ENCODE data around the gene INPP4A. TPM values are rescaled to one million over a fixed set of nuclear protein-coding genes. Genes with fewer than 3 reads are reported as not detected.

INPP4A gene
- total RNA-seq, 1 experiment from 2014 or later, result 23.4 TPM

GRCh38 chr2:98465456-98466226, 21.0 kb downstream of the INPP4A start:
- no peaks in the 10 kb centered on the region for H4K20me1 ChIP-seq (ENCODE audit: low read length)
- H3K79me2 ChIP-seq (ENCODE audit: low read length), result peaks cover 72% of the 10 kb centered on the region
- BruUV-seq (replicated peaks), result no TSS peak
- POLR2A ChIA-PET (ENCODE audit: unreplicated experiment), result no interaction called here
- no peak overlapping the region for H3K9ac ChIP-seq (ENCODE audit: low read length)
- H3F3A ChIP-seq (ENCODE audit: low read length, unreplicated experiment), result no peaks in the 10 kb centered on the region
- no peak overlapping the region for H3K27ac ChIP-seq (ENCODE audit: low read length)
- intact Hi-C loops (cut with micrococcal nuclease), result no loop called here
- peaks cover 13% of the 10 kb centered on the region; the same call in 1 of the 2 replicates for H3K4me1 ChIP-seq (ENCODE audit: insufficient read depth, low read length)
- H3K4me3 ChIP-seq (ENCODE audit: low read length), result no peak overlapping the region
- CTCF ChIA-PET, result no interaction called here
- DNase-seq (peak; percentile 39), ATAC-seq (peak; percentile 35; the same call in 1 of the 2 replicates)
- no peaks in the 10 kb centered on the region for H3K9me2 ChIP-seq (replicated peaks; ENCODE audit: low read length)
- H3K36me3 ChIP-seq (ENCODE audit: low read depth, low read length), result no peaks in the 10 kb centered on the region
- H2AFZ ChIP-seq (ENCODE audit: low read length), result no peak overlapping the region
- no peaks in the 10 kb centered on the region for H3K27me3 ChIP-seq (ENCODE audit: low read length)
- no peak for TF ChIP-seq EZH2 (IDR thresholded peaks at IDR 0.05; ENCODE audit: low read length, unreplicated experiment)
- TF ChIP-seq CTCF (conservative IDR thresholded peaks at IDR 0.05; ENCODE audit: low read depth, low read length), result no peak
- no peak for TF ChIP-seq EZH2phosphoT487 (IDR thresholded peaks at IDR 0.05; ENCODE audit: borderline replicate concordance, low read length)
- no peaks in the 10 kb centered on the region for H3K9me3 ChIP-seq (ENCODE audit: low read length)
- H3K4me2 ChIP-seq (ENCODE audit: low read length), result no peak overlapping the region

- DNase-seq (no peak), ATAC-seq (no peak)
- Histone ChIP-seq H3K9me2 (replicated peaks; ENCODE audit: low read length) (no peaks in the 10 kb centered on the region), H3K4me3 (ENCODE audit: low read length) (no peak overlapping the region), H3K4me1 (ENCODE audit: insufficient read depth, low read length) (peaks cover 13% of the 10 kb centered on the region; the same call in 1 of the 2 replicates), H3K27me3 (ENCODE audit: low read length) (no peaks in the 10 kb centered on the region), H3K36me3 (ENCODE audit: low read depth, low read length) (no peaks in the 10 kb centered on the region), H3K9me3 (ENCODE audit: low read length) (no peaks in the 10 kb centered on the region), H3K4me2 (ENCODE audit: low read length) (no peak overlapping the region), H3K9ac (ENCODE audit: low read length) (no peak overlapping the region), H2AFZ (ENCODE audit: low read length) (no peak overlapping the region), H3F3A (ENCODE audit: low read length, unreplicated experiment) (no peaks in the 10 kb centered on the region), H4K20me1 (ENCODE audit: low read length) (no peaks in the 10 kb centered on the region), H3K27ac (ENCODE audit: low read length) (no peak overlapping the region), H3K79me2 (ENCODE audit: low read length) (peaks cover 73% of the 10 kb centered on the region)
- ChIA-PET CTCF (no interaction called here), POLR2A (ENCODE audit: unreplicated experiment) (no interaction called here)
- intact Hi-C loops (cut with micrococcal nuclease), result no loop called here
- TF ChIP-seq EZH2phosphoT487 (IDR thresholded peaks at IDR 0.05; ENCODE audit: borderline replicate concordance, low read length) (no peak), CTCF (conservative IDR thresholded peaks at IDR 0.05; ENCODE audit: low read depth, low read length) (no peak), EZH2 (IDR thresholded peaks at IDR 0.05; ENCODE audit: low read length, unreplicated experiment) (no peak)
- no TSS peak for BruUV-seq (replicated peaks)
Observed at GRCh38 chr2:98467082-98467536, 22.5 kb downstream of the INPP4A start.

GRCh38 chr2:98467652-98468051, 23.0 kb downstream of the INPP4A start:
- no peak overlapping the region for H3K9ac ChIP-seq (ENCODE audit: low read length)
- no peak overlapping the region for H3K4me2 ChIP-seq (ENCODE audit: low read length)
- POLR2A ChIA-PET (ENCODE audit: unreplicated experiment), result no interaction called here
- intact Hi-C loops (cut with micrococcal nuclease), result no loop called here
- H3K36me3 ChIP-seq (ENCODE audit: low read depth, low read length), result no peaks in the 10 kb centered on the region
- CTCF ChIA-PET, result no interaction called here
- peaks cover 13% of the 10 kb centered on the region; the same call in 1 of the 2 replicates for H3K4me1 ChIP-seq (ENCODE audit: insufficient read depth, low read length)
- H3K9me2 ChIP-seq (replicated peaks; ENCODE audit: low read length), result no peaks in the 10 kb centered on the region
- H4K20me1 ChIP-seq (ENCODE audit: low read length), result no peaks in the 10 kb centered on the region
- no peak overlapping the region for H3K4me3 ChIP-seq (ENCODE audit: low read length)
- no peak overlapping the region for H3K27ac ChIP-seq (ENCODE audit: low read length)
- H2AFZ ChIP-seq (ENCODE audit: low read length), result no peak overlapping the region
- H3K9me3 ChIP-seq (ENCODE audit: low read length), result no peaks in the 10 kb centered on the region
- TF ChIP-seq CTCF (conservative IDR thresholded peaks at IDR 0.05; ENCODE audit: low read depth, low read length) (no peak), EZH2 (IDR thresholded peaks at IDR 0.05; ENCODE audit: low read length, unreplicated experiment) (no peak), EZH2phosphoT487 (IDR thresholded peaks at IDR 0.05; ENCODE audit: borderline replicate concordance, low read length) (no peak)
- peaks cover 77% of the 10 kb centered on the region for H3K79me2 ChIP-seq (ENCODE audit: low read length)
- no peaks in the 10 kb centered on the region for H3K27me3 ChIP-seq (ENCODE audit: low read length)
- ATAC-seq, result no peak
- DNase-seq, result no peak
- H3F3A ChIP-seq (ENCODE audit: low read length, unreplicated experiment), result no peaks in the 10 kb centered on the region
- BruUV-seq (replicated peaks), result no TSS peak

Measured in PC-3 (cell line).